ENCODE measurements around the gene NDUFB11. TPM values are rescaled to one million over a fixed set of nuclear protein-coding genes. Genes with fewer than 3 reads are reported as not detected.

NDUFB11 gene
- polyA plus RNA-seq, 1 experiment, result 46.8 TPM

GRCh38 chrX:47174846-47175587 lies 30.5 kb upstream of the NDUFB11 start:
- DNase-seq (ENCODE audit: low read depth), result no peak
- Histone ChIP-seq H3K36me3 (ENCODE audit: control insufficient read depth, insufficient read depth, low read length) (peaks cover 24% of the 10 kb centered on the region), H3K4me3 (ENCODE audit: low read depth, low read length) (no peak overlapping the region), H3K27me3 (ENCODE audit: control insufficient read depth, insufficient read depth, low read length) (no peaks in the 10 kb centered on the region)
- ChIA-PET POLR2A (no interaction called here), CTCF (no interaction called here)
- TF ChIP-seq CTCF (IDR thresholded peaks at IDR 0.05; ENCODE audit: insufficient read depth, low read depth, low read length), result no peak

- DNase-seq (ENCODE audit: low read depth), result no peak
Measured at GRCh38 chrX:47174376-47174775, 29.9 kb upstream of the NDUFB11 start.

GRCh38 chrX:47172971-47173792 lies 28.7 kb upstream of the NDUFB11 start:
- Histone ChIP-seq H3K27me3 (ENCODE audit: control insufficient read depth, insufficient read depth, low read length) (no peaks in the 10 kb centered on the region), H3K4me3 (ENCODE audit: low read depth, low read length) (no peak overlapping the region), H3K36me3 (ENCODE audit: control insufficient read depth, insufficient read depth, low read length) (peaks cover 25% of the 10 kb centered on the region)
- no peak for TF ChIP-seq CTCF (IDR thresholded peaks at IDR 0.05; ENCODE audit: insufficient read depth, low read depth, low read length)
- DNase-seq (ENCODE audit: low read depth), result no peak
- CTCF ChIA-PET, result no interaction called here
- POLR2A ChIA-PET, result no interaction called here

More at GRCh38 chrX:47174376-47174775, 29.9 kb upstream of the NDUFB11 start:
- ChIA-PET CTCF (no interaction called here), POLR2A (no interaction called here)
- Histone ChIP-seq H3K27me3 (ENCODE audit: control insufficient read depth, insufficient read depth, low read length) (no peaks in the 10 kb centered on the region), H3K4me3 (ENCODE audit: low read depth, low read length) (no peak overlapping the region), H3K36me3 (ENCODE audit: control insufficient read depth, insufficient read depth, low read length) (peaks cover 25% of the 10 kb centered on the region)
- no peak for TF ChIP-seq CTCF (IDR thresholded peaks at IDR 0.05; ENCODE audit: insufficient read depth, low read depth, low read length)

- no peak for TF ChIP-seq CTCF (IDR thresholded peaks at IDR 0.05; ENCODE audit: insufficient read depth, low read depth, low read length)
- no peaks in the 10 kb centered on the region for H3K27me3 ChIP-seq (ENCODE audit: control insufficient read depth, insufficient read depth, low read length)
- H3K36me3 ChIP-seq (ENCODE audit: control insufficient read depth, insufficient read depth, low read length), result peaks cover 25% of the 10 kb centered on the region
- CTCF ChIA-PET, result no interaction called here
- no peak overlapping the region for H3K4me3 ChIP-seq (ENCODE audit: low read depth, low read length)
- DNase-seq (ENCODE audit: low read depth), result no peak
- POLR2A ChIA-PET, result no interaction called here
Measured at GRCh38 chrX:47172549-47172948, 28.0 kb upstream of the NDUFB11 start.

- H3K4me3 ChIP-seq (ENCODE audit: low read depth, low read length), result no peak overlapping the region
- DNase-seq (ENCODE audit: low read depth), result no peak
- ChIA-PET CTCF (no interaction called here), POLR2A (no interaction called here)
- peaks cover 24% of the 10 kb centered on the region for H3K36me3 ChIP-seq (ENCODE audit: control insufficient read depth, insufficient read depth, low read length)
- TF ChIP-seq CTCF (IDR thresholded peaks at IDR 0.05; ENCODE audit: insufficient read depth, low read depth, low read length), result no peak
- H3K27me3 ChIP-seq (ENCODE audit: control insufficient read depth, insufficient read depth, low read length), result no peaks in the 10 kb centered on the region
Measured at GRCh38 chrX:47171996-47172395, 27.5 kb upstream of the NDUFB11 start.

Measured in BJ (cell line).